ENCODE measurements around the gene FGFRL1. TPM values are rescaled to one million over a fixed set of nuclear protein-coding genes. Genes with fewer than 3 reads are reported as not detected.
A peak's percentile ranks its signal among the peaks of the same experiment; 100 is the strongest.

Gene FGFRL1
- total RNA-seq, 1 donor from 2014 or later = 43.6 TPM

DNA sequence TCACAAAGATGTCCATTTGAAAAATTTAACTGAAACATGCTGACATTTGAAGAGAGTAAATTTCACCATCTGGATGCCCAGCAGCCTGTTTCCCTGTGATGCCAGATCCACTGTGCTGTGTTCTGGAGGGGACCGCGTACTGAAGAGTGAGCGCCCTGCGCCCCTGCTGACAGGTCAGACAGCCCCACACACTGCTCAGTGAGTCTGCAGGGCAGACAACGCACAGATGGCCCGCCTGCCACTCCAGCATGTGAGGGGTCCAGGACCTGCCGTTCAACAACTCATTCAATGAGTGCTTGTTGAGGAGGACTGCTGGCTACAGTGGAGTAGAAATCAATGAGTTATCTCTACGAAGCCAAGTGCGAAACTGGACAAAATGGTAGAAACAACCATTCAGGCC, 49.2 kb downstream of the FGFRL1 start:
- H3K4me3 ChIP-seq (ENCODE audit: low read depth, low read length) = no peak overlapping the region
- DNase-seq (ENCODE audit: low read depth) = no peak
- no peak for TF ChIP-seq CTCF (conservative IDR thresholded peaks at IDR 0.05; ENCODE audit: low read depth, low read length)

GRCh38 chr4:1061056-1061700, 49.8 kb downstream of the FGFRL1 start:
- no peak overlapping the region for H3K4me3 ChIP-seq (ENCODE audit: low read depth, low read length)
- no peak for TF ChIP-seq CTCF (conservative IDR thresholded peaks at IDR 0.05; ENCODE audit: low read depth, low read length)
- DNase-seq (ENCODE audit: low read depth) = no peak

DNA sequence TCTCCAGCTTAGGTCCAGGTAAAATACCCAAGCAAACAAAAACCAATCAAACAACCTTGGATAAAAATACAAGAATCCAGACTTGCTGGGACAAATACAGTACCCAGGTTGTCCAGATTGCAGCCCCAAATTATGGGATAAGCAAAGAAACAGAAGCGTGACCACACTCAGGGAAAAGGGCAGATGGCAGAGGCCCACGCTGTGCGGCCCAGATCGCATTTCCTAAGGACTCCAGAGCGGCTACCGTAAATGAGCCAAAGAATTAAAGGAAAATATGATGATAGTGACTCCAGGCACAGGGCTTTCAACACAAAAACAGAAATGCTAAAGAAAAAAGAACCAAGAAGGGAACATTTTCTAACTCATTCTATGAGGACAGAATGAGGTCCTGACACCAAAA, 50.3 kb downstream of the FGFRL1 start:
- no peak for DNase-seq (ENCODE audit: low read depth)
- no peak overlapping the region for H3K4me3 ChIP-seq (ENCODE audit: low read depth, low read length)

DNA sequence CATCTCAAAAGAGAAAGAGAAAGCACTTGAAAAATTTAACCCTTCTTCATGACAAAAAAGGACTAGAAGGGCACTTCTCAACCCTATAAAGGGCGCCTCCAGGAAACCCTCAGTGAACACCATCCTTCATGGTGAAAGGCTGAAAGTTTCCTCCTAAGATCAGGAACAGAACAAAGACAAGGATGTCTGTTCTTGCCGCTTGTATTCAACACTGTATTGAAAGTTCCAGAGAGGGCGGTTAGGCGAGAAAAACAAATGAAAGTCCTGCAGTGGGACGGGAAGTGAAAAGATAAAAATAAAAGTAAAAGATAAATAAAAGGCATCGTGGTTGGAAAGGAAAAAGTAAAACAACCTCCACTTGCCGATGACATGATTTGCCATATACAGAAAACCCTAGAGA, 51.0 kb downstream of the FGFRL1 start:
- no peak for DNase-seq (ENCODE audit: low read depth)
- no peak for TF ChIP-seq CTCF (conservative IDR thresholded peaks at IDR 0.05; ENCODE audit: low read depth, low read length)
- no peak overlapping the region for H3K4me3 ChIP-seq (ENCODE audit: low read depth, low read length)

More for the DNA sequence above, 50.3 kb downstream of the FGFRL1 start:
- no peak for TF ChIP-seq CTCF (conservative IDR thresholded peaks at IDR 0.05; ENCODE audit: low read depth, low read length)

DNA sequence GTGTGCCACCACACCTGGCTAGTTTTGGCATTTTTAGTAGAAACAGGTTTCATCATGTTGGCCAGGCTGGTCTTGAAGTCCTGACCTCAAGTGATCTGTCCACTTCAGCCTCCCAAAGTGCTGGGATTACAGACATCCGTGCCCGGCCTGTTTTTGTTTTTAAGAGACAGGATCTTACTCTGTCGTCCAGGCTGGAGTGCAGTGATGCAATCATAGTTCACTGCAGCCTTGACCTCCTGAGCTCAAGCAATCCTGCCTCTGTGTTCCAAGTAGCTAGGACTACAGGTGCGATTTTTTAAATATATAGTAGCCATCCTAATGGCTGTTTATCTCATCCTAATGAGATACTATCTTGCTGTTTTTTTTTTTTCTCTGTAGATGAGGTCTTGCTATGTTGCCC, 54.3 kb downstream of the FGFRL1 start:
- DNase-seq (ENCODE audit: low read depth) = no peak
- no peak for TF ChIP-seq CTCF (conservative IDR thresholded peaks at IDR 0.05; ENCODE audit: low read depth, low read length)
- H3K4me3 ChIP-seq (ENCODE audit: low read depth, low read length) = no peak overlapping the region

DNA sequence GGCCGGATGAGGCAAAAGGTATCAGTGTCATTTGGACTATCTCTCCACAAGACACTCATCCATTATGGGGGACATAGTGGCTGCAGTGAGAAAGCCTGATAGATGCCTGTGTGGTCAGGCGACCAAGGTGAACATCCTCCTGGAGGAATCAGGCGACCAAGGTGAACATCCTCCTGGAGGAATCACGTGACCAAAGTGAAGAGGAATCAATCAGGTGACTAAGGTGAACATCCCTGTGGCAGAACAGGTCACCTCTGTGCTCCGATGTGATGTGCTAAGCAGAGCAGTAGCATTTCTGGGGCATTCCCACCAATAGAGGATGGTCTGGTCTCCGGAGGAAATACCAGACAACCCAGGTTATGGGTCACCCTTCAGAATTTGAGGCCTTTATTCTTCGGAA, 58.0 kb downstream of the FGFRL1 start:
- no peak for TF ChIP-seq CTCF (conservative IDR thresholded peaks at IDR 0.05; ENCODE audit: low read depth, low read length)
- no peak for DNase-seq (ENCODE audit: low read depth)
- no peak overlapping the region for H3K4me3 ChIP-seq (ENCODE audit: low read depth, low read length)

DNA sequence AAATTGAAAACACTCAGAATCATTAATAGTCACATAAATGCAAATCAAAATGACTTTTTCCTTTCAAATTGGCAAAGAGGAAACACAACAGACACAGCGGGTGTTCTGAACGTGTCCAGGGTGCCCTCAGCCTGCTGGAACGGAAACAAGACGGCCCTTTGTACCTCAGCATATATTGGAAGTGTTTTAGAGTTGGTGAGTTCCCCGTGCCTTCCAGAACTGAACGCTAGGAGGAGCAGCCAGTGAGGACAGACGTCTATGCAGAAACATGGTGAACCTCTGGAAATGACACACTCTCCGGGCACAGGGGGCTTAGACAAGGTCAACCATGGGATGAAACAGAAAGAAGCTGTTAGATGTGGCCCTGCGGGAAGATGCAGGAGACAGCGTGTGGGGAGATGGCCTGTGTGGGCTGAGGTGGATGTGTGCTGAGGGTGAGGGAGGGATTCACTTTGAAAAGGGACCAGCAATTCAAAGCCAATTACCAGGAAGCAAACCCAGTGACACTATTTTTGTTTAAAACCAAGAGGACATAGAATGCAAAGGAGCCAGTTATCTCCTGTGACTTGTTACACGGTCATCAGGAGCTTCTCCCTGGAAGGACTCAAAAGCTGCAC, 61.5 kb downstream of the FGFRL1 start:
- peak; percentile 2 for DNase-seq (ENCODE audit: low read depth)
- peak; percentile 89 for TF ChIP-seq CTCF (conservative IDR thresholded peaks at IDR 0.05; ENCODE audit: low read depth, low read length)
- H3K4me3 ChIP-seq (ENCODE audit: low read depth, low read length) = no peak overlapping the region
